ENCODE results near the gene PABPN1L. TPM values are rescaled to one million over a fixed set of nuclear protein-coding genes. Genes with fewer than 3 reads are reported as not detected.

The PABPN1L gene
- total RNA-seq, 1 donor from 2014 or later = not detected

DNA sequence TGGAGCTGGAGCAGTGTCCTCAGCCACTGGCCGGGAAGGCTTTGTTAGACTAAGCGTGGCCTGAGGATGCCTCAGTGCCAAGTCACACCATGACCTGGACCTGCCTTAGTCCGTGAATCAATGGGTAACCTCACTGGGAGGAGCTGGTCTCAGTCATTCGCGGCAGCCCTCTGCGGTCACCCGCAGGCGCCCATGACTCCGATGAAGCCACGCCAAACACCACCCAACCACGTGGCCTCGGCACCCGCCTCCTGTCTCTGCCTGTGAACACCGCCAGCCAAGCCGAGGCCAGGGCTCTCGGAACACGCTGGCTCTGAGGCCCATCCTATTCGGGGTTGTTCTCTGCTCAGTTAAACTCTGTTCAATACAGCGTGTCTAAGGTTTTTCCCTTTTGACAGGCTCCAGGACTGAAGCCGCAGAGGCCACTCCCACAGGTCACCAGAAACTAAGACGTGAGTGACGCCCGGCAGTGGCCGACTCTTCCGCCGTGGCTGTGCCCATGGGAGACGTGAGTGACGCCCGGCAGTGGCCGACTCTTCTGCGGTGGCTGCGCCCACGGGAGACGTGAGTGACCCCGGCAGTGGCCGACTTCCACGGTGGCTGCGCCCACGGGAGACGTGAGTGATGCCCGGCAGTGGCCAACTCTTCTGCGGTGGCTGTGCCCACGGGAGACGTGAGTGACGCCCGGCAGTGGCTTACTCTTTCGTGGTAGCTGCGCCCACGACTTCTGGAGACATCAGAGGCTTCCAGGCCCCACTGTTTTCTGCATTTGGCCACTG, 16.8 kb upstream of the PABPN1L start:
- DNase-seq = no peak

GRCh38 chr16:88882358-88883030, 16.0 kb upstream of the PABPN1L start:
- DNase-seq = no peak

GRCh38 chr16:88881675-88882357, 15.4 kb upstream of the PABPN1L start:
- no peak for DNase-seq

GRCh38 chr16:88881007-88881615, 14.7 kb upstream of the PABPN1L start:
- no peak for DNase-seq

DNA sequence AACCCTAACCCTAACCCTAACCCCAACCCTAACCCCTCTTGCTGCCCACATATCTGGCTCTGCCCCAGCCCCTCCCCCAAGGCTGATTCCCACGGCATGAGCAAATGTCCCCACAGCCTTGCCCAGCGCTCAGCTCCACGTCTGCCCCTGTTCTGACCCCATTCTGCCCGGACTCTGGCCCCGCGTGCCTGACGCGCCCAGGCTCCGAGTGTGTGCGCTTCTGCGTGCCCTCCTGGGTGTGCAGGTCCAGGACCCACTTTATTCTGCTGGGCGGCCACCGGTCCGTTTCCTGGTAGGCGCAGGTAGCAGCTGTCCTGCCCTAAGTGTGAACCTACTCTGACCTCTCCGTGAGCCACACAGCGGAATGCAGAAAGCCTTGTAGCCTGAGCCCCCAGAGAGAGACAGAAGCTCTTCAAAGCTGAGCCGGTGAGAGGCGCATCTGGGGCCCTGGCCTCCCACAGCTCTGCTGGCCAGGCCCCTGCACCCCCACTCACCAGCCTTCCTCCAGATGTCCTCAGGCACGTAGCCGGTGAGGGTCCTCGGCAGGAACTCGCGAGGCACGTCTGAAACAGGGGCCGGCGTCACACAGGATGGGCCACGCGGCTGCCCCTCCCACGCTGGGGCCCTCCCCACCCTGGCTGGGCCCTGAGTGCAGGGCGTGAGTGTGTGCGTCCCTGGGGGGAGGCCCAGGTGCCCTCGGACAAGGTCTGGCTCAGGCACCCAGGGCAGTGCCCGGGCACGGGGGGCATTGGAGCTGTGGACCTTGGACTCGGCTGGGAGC, 14.0 kb upstream of the PABPN1L start:
- no peak for DNase-seq

DNA sequence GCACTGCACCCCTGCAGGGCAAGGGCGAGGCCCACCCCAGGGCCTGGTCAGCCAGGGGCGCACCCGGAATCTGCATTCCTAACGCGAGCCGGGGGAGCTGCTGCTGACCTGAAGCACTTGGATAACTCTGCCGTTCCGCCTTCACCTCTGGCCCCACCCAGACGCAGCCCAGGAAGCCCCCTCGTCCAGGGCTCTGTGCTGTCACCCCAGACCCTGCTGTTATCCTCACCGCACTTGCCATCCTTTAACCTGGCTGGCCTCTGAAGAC, 13.3 kb upstream of the PABPN1L start:
- no peak for DNase-seq

DNA sequence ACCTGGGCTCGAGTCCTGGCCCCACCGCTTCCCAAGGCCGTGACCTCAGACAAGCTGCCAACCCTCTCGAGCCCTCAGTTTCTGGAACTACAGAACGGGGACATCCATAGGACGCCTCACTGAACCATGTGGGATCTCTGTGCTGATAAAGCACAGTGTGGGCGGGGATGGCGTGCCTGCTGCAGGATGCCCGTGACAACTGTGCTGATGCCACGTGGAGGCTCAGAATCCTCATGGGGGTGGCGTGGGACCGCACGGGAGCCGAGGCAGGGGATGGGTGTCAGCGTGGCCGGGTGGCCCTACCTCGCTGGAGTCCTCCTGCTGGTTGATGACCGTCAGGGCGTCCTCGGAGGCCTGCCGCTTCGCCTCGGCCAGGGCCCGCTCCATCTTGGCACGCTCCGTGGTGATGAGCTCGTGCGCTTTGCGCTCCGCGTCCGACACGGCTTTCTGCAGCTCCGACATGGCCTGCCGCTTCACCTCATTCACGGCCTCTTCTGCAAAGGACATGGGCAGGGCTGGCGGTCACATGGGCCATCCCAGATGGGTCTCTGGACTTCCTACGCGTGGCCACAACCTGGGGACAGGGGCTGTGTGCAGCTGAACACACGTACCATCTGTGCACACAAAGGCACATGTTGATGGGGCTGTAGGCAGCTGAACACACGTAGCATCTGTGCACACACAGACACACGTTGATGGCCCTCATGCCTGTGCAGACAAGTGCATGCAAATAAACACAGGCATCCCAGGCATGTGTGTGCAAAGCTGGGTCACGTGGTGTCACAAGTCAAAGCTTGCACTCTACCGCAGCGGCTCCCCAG, 12.7 kb upstream of the PABPN1L start:
- DNase-seq = no peak

DNA sequence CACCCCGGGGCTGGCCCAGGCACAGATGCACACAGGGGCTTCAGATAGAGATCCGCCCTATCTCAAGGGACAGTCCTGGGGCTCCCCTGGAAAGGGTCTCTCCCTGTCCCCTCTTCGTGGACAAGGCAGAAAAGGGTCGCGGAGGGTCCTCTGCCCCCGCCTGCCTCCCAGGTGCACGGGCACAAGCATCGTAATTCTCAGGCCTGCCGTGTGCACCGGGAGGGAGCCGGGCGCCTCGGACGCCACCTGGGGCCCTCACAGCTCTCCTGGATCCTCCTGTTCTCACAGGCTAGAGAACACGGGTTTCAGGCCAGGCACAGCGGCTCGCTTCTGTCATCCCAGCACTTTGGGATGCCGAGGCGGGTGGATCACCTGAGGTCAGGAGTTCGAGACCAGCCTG, 11.9 kb upstream of the PABPN1L start:
- DNase-seq = no peak

- DNase-seq = no peak
Observed at GRCh38 chr16:88877564-88878289, 11.3 kb upstream of the PABPN1L start.

DNA sequence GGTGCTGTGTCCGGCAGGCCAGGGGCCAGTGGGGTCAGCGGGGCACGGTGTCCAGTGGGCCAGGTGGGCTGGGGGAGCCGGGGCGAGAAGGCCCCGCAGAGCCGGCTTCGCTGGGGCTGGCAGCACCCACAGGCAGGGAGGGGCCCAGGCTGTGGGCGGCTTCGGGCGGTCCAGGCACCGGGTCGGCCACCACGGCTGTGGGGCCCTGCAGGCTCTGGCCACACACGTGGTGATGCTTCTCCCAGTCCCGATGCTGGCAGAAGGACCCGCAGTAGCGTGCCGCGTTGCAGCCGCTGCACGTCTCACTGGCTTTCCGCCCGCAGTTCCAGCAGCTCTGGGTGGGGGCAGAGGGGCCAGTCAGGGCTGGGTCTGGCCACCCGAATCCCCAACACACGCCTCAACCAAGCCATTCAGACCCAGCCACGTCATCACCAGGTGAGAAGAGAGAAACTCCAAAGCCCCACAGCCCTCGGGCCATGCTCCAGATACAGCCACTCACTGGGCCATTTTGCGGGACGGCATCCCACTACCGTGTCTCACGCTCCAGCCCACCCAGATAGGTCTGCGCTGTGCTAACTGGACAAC, 10.6 kb upstream of the PABPN1L start:
- no peak for DNase-seq

DNA sequence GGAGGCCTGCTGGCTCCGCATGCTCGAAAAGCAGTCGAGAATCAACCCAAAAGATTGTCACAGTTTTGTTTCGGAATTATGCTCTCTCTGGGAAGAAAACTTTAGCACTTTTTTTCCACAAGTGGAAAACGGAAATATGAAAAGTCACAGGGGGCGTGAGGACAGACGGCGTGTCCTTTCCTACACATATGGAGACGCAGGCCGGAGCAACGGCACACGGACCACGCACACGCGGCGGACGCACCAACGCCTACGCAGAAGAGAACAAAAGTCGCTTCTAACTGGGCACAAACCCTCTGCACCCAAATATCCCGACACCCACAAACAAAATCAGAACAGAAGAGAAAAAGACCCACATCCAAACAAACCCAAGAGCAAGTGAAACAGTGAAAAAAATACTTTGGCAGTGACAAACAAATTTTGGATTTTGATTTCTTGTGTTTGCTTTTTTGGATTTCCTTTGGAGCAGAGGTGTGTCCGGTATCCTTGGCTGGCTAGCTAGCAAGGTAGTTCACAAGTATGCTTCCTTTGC, 9.3 kb upstream of the PABPN1L start:
- DNase-seq = no peak

- DNase-seq = no peak
Observed at GRCh38 chr16:88874938-88875599, 8.6 kb upstream of the PABPN1L start.

GRCh38 chr16:88872650-88873331, 6.3 kb upstream of the PABPN1L start:
- no peak for DNase-seq

- DNase-seq = no peak
Observed at GRCh38 chr16:88871730-88872416, 5.4 kb upstream of the PABPN1L start.

- no peak for DNase-seq
Observed at GRCh38 chr16:88871349-88871702, 4.9 kb upstream of the PABPN1L start.

GRCh38 chr16:88870608-88871348, 4.3 kb upstream of the PABPN1L start:
- DNase-seq = no peak

GRCh38 chr16:88869673-88869980, 3.2 kb upstream of the PABPN1L start:
- no peak for DNase-seq

GRCh38 chr16:88868974-88869672, 2.7 kb upstream of the PABPN1L start:
- no peak for DNase-seq

Data from dermis blood vessel endothelial cell (primary cell).